A549 (cell line): Measurements from ENCODE around the gene LAMA1. TPM values are rescaled to one million over a fixed set of nuclear protein-coding genes. Genes with fewer than 3 reads are reported as not detected.

Experiments
- ATAC-seq, 2 experiments: fragments of 200-7000 bp in 1 of 2; fragments of >200 bp in 1 of 2; cut with Nextera tagmentation in 1 of 2; cut with Tn5 transposase in 1 of 2; 3 replicates each; pipeline versions ENCODE4 v1.8.0 to v1.9.1; 2018 to 2020; ENCODE audit warnings: mild to moderate bottlenecking in 1 of 2, moderate library complexity in 1 of 2
- CTCF ChIA-PET: fragments of 300-600 bp; sonication (Branson Sonifier 250); formaldehyde crosslinking; extraction: SDS; loops from one replicate; lab custom pipeline; 2021; ENCODE audit warnings: antibody characterized with exemption, inconsistent platforms; lab: Yijun Ruan, JAX
- POLR2A ChIA-PET: fragments of 350-600 bp; formaldehyde crosslinking; extraction: SDS; loops from one replicate; lab custom pipeline; 2021; ENCODE audit warnings: antibody characterized with exemption, inconsistent platforms; lab: Yijun Ruan, JAX
- DNase-seq, 2 experiments: peaks; one replicate each; pipeline versions ENCODE4 v3.0.0 to v3.0.0-alpha.2; 2011 to 2016; ENCODE audit warnings: low read depth in 1 of 2, low spot score in 1 of 2
- FAIRE-seq: peaks from 2 replicates; lab custom pipeline; 2011; peaks lifted over from hg19 to GRCh38; lab: Jason Lieb, UNC
- H3K27ac ChIP-seq, 2 experiments: fragments of >200 bp; sonication (Bioruptor Twin); formaldehyde crosslinking; 3 replicates each; pipeline ENCODE4 v1.5.1; 2016 to 2017
- H3K4me1 ChIP-seq: fragments of >200 bp; sonication (Bioruptor Twin); formaldehyde crosslinking; 3 replicates; pipeline ENCODE4 v1.6.1; 2016
- H3K4me2 ChIP-seq: fragments of >200 bp; sonication (Bioruptor Twin); formaldehyde crosslinking; 3 replicates; pipeline ENCODE4 v1.6.1; 2016
- H3K4me3 ChIP-seq: fragments of >200 bp; sonication (Bioruptor Twin); formaldehyde crosslinking; 3 replicates; pipeline ENCODE4 v1.5.1; 2016
- H3K9me3 ChIP-seq: fragments of >200 bp; sonication (Bioruptor Twin); formaldehyde crosslinking; 3 replicates; pipeline ENCODE4 v1.6.1; 2016
- ATOH8 ChIP-seq: fragments of 250-450 bp; sonication (Bioruptor Pico); IDR thresholded peaks from 2 replicates; pipeline ENCODE4 v1.5.0; 2020; ENCODE audit warnings: low read depth, mild to moderate bottlenecking, moderate library complexity
- BCL3 ChIP-seq: fragments of >200 bp; sonication (Bioruptor Twin); formaldehyde crosslinking; IDR thresholded peaks from 3 replicates; pipeline ENCODE4 v1.6.1; 2016
- CBX2 ChIP-seq: fragments of 200-600 bp; sonication (generic); IDR thresholded peaks from 2 replicates; pipeline ENCODE4 v1.6.1; 2016; ENCODE audit warnings: low read depth, mild to moderate bottlenecking, borderline replicate concordance
- CBX8 ChIP-seq: fragments of 200-600 bp; sonication (generic); IDR thresholded peaks from 2 replicates; pipeline ENCODE4 v1.6.1; 2016
- CTCF ChIP-seq: fragments of >200 bp; sonication (Bioruptor Twin); formaldehyde crosslinking; IDR thresholded peaks from 3 replicates; pipeline ENCODE4 v1.5.1; 2016
- ELK1 ChIP-seq: fragments of 150-350 bp; IDR thresholded peaks from 2 replicates; pipeline ENCODE4 v1.6.1; 2014; ENCODE audit warnings: low read depth, mild to moderate bottlenecking, low read length
- EP300 ChIP-seq, 2 experiments: fragments of >200 bp; sonication (Bioruptor Twin); formaldehyde crosslinking; IDR thresholded peaks; 2 replicates in 1 of 2; 3 replicates in 1 of 2; pipeline ENCODE4 v1.6.1; 2016 to 2017
- FOSL2 ChIP-seq, 2 experiments: fragments of 450-650 bp in 1 of 2; fragments of >200 bp in 1 of 2; sonication (Bioruptor Twin) in 1 of 2; formaldehyde crosslinking; IDR thresholded peaks; 2 replicates each; pipeline versions ENCODE4 v1.5.0 to v1.6.1; 2016 to 2020; ENCODE audit warnings: mild to moderate bottlenecking in 1 of 2, moderate library complexity in 1 of 2
- GATA3 ChIP-seq: IDR thresholded peaks from 2 replicates; pipeline ENCODE4 v1.6.1; 2012; ENCODE audit warnings: borderline replicate concordance
- MAFK ChIP-seq: fragments of 450-650 bp; IDR thresholded peaks from 2 replicates; pipeline ENCODE4 v1.6.1; 2014; ENCODE audit not compliant: partially characterized antibody
- MAX ChIP-seq: IDR thresholded peaks from 2 replicates; pipeline ENCODE4 v1.6.1; 2012
- MYC ChIP-seq: IDR thresholded peaks from 2 replicates; pipeline ENCODE4 v1.6.1; 2012; ENCODE audit warnings: mild to moderate bottlenecking, inconsistent platforms, low read length, improper control_type of control experiment, borderline replicate concordance
- PHF8 ChIP-seq: fragments of 200-600 bp; sonication (generic); IDR thresholded peaks from 2 replicates; pipeline ENCODE4 v1.6.1; 2016; ENCODE audit warnings: low read depth, mild to moderate bottlenecking, antibody characterized with exemption, moderate library complexity, borderline replicate concordance
- POLR2A ChIP-seq: IDR thresholded peaks from 2 replicates; pipeline ENCODE4 v1.6.1; 2012; ENCODE audit warnings: mild to moderate bottlenecking, low read length
- POLR2AphosphoS2 ChIP-seq: conservative IDR thresholded peaks from 2 replicates; pipeline ENCODE4 v1.6.1; 2012; ENCODE audit warnings: low read length, improper control_type of control experiment, inconsistent platforms
- RAD21 ChIP-seq, 2 experiments: fragments of >200 bp in 1 of 2; sonication (Bioruptor Twin) in 1 of 2; formaldehyde crosslinking in 1 of 2; IDR thresholded peaks in 1 of 2; conservative IDR thresholded peaks in 1 of 2; 2 replicates in 1 of 2; 3 replicates in 1 of 2; pipeline ENCODE4 v1.6.1; 2012 to 2018; ENCODE audit warnings: inconsistent platforms in 1 of 2
- RNF2 ChIP-seq: fragments of 200-600 bp; sonication (generic); IDR thresholded peaks from 2 replicates; pipeline ENCODE4 v1.6.1; 2016; ENCODE audit warnings: low read depth, mild to moderate bottlenecking, antibody characterized with exemption, moderate library complexity, borderline replicate concordance
- SMC3 ChIP-seq: fragments of >200 bp; sonication (Bioruptor Twin); formaldehyde crosslinking; IDR thresholded peaks from 3 replicates; pipeline ENCODE4 v1.6.1; 2018; ENCODE audit warnings: inconsistent platforms
- ZFP36 ChIP-seq: fragments of 450-650 bp; IDR thresholded peaks from 2 replicates; pipeline ENCODE4 v1.6.1; 2014; ENCODE audit warnings: borderline replicate concordance; ENCODE audit not compliant: partially characterized antibody
- ZSCAN20 ChIP-seq: fragments of 250-450 bp; sonication (Bioruptor Pico); IDR thresholded peaks from 2 replicates; pipeline ENCODE4 v1.8.0; 2022; ENCODE audit warnings: mild to moderate bottlenecking, moderate library complexity
- WGBS: methylation state at CpG from one replicate; pipeline ENCODE4 v1.1.6; 2017; ENCODE audit errors: missing lambda C conversion rate; 5-methylcytosine and 5-hydroxymethylcytosine counted together
- polyA plus RNA-seq, 4 experiments: library from polyadenylated mRNA; depleted of rRNA in 3 of 4; stranded (reverse); fragments of >200 nt; fragmentation: RNase III in 1 of 4; extraction: RNeasy Plus Mini Kit Qiagen cat#74134 plus additional on column Dnase treatment in 1 of 4; gene quantifications; 2 replicates in 3 of 4; 3 replicates in 1 of 4; pipeline ENCODE4 v1.2.3, GENCODE V29; 2011 to 2017
- TF ChIP-seq, protein P1 (sequence below): IDR thresholded peaks from 2 replicates; pipeline ENCODE4 v1.6.1; 2012; ENCODE audit warnings: low read depth, borderline replicate concordance

LAMA1 gene
- polyA plus RNA-seq, 2 of the 4 experiments (the other 2 are of a cell fraction): 0.05 to 0.06 TPM

DNA sequence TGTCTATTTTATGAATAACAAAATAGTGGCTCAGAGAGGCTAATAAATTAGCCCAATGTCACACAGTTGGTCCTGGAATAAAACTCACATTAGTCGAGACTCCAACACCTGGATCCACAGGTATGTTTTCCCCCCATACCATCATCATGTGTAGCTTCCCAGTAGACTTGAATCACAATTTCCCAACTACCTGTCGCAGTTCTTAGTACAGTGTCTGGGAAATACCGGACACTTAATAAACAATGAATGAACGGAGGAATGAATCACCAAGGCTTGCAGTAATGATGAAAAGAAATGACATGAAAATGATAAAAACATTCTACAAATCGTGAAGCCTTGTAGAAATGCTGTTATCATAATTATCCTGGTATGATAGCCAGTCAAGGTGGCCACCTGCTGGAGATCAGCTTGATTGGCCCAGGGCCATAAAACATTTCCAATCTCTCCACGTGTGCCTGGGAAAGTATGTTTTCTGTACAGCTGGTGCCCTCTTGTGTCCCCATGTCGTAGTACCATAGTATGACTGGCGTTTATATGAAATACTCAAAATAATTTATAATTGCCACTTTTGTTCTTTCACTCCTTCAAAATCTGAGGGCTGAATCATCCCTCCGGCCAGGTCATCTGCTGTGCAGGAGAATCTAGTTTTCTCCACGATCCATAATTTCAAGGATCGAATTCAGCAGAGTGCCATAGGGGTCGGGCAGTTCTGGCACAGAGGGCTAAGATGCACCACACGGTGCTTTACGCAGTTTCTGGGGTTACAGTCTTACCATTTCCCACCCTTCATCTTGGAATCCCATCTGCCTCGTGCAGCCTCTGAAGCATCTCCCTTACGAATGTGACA, 95.4 kb downstream of the LAMA1 start:
- Histone ChIP-seq H3K27ac (no peak overlapping the region), H3K4me1 (peaks cover 4% of the 10 kb centered on the region; the same call in 1 of the 3 replicates), H3K4me3 (no peak overlapping the region), H3K4me2 (peak overlapping the region; percentile 45), H3K9me3 (no peaks in the 10 kb centered on the region)
- TF ChIP-seq CTCF (peak; percentile 67), CBX2 (no peak), FOSL2 (IDR thresholded peaks at IDR 0.05) (no peak), FOSL2 (CRISPR knock-in tag; IDR thresholded peaks at IDR 0.05) (no peak), GATA3 (no peak), POLR2A (no peak), SMC3 (peak; percentile 74), POLR2AphosphoS2 (no peak), MAX (peak; percentile 54; the same call in 1 of the 2 replicates), ATOH8 (no peak), EP300 (IDR thresholded peaks at IDR 0.05) (no peak), RAD21 (conservative IDR thresholded peaks at IDR 0.05 in 1 of 2, IDR thresholded peaks at IDR 0.05 in 1 of 2) (peak; percentile 66), MYC (no peak), MAFK (no peak)
- peak; percentile 52 to 73 for DNase-seq
- ChIA-PET POLR2A (no interaction called here), CTCF (interaction anchor here (0.7 to 5.1 kb wide), 18 partner anchors 8 to 482 kb away, joined by 3 to 40 read pairs (median 4); no protein-coding TSS in a partner anchor)
- WGBS: 10% methylated on average over 12 of the region's 16 CpGs
- FAIRE-seq: no peak
- peak; percentile 91 for ATAC-seq

DNA sequence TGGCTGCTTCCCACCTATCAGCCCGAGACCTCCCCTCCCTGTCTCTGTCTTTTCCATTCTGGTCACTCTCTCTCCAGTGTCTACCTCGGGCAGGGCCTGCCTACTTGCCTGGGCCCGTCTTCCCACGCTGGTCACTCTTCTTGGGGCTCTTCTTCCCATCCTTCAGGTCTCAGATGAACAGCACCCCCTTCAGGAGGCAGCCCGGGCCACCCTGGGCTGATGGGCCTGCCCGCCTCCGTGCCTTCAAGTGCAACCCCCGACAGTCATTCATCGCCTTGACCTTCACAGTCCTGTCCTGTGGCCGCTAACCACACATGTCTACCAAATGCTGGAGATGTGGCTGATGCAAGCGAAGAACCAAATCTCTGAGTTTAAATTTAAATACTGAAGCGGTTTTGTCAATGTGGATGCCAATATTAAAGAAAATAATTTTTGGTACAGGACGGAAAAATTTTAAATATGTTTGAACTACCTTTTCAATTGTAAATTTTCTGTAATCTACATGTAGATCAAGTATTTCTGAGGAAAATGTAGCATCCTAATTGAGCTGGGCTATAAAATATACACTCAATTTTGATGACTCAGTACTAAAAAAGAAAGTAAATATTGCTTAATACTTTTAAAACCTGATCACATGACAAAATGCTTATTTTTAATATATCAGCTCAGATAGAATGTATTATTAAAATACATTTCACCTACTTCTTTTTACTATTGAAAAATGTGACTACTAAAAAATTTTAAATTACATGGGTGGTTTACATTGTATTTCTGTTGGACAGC, 96.4 kb downstream of the LAMA1 start:
- WGBS: 71% methylated on average over 12 of the region's 13 CpGs
- Histone ChIP-seq H3K27ac (no peak overlapping the region), H3K9me3 (no peaks in the 10 kb centered on the region), H3K4me2 (no peak overlapping the region), H3K4me1 (peaks cover 4% of the 10 kb centered on the region; the same call in 1 of the 3 replicates), H3K4me3 (no peak overlapping the region)
- FAIRE-seq: no peak
- ChIA-PET POLR2A (no interaction called here), CTCF (interaction anchor here (0.7 to 5.1 kb wide), 12 partner anchors 9 to 157 kb away, joined by 3 to 40 read pairs (median 5); no protein-coding TSS in a partner anchor)
- no peak for DNase-seq
- TF ChIP-seq PHF8: no peak
- peak; percentile 42 for TF ChIP-seq MAFK
- no peak for ATAC-seq

- DNase-seq (no peak), ATAC-seq (no peak), FAIRE-seq (no peak)
- H3K9me3 ChIP-seq: no peaks in the 10 kb centered on the region
- H3K27ac ChIP-seq: no peak overlapping the region
- peaks cover 2% of the 10 kb centered on the region; the same call in 1 of the 3 replicates for H3K4me1 ChIP-seq
- no peak overlapping the region for H3K4me2 ChIP-seq
- no peak overlapping the region for H3K4me3 ChIP-seq
- ChIA-PET POLR2A (no interaction called here), CTCF (no interaction called here)
- WGBS: 27% methylated on average over 5 of the region's 5 CpGs
- TF ChIP-seq ZFP36 (no peak), ZSCAN20 (CRISPR knock-in tag) (no peak), ELK1 (no peak), CBX8 (no peak), BCL3 (no peak), SMC3 (no peak), CTCF (no peak), RNF2 (no peak), MAFK (no peak)
- TF ChIP-seq, protein P1, sequence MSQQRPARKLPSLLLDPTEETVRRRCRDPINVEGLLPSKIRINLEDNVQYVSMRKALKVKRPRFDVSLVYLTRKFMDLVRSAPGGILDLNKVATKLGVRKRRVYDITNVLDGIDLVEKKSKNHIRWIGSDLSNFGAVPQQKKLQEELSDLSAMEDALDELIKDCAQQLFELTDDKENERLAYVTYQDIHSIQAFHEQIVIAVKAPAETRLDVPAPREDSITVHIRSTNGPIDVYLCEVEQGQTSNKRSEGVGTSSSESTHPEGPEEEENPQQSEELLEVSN: no peak
These were observed 100.6 kb downstream of the LAMA1 start for GRCh38 chr18:7017013-7017412.
